ENCODE results near the gene PROS1.
"Not testable (repeated sequence)": the region's sequence is repeated elsewhere in the genome, so short reads cannot be mapped to it uniquely, and the experiment has no call there.

The PROS1 gene

DNA sequence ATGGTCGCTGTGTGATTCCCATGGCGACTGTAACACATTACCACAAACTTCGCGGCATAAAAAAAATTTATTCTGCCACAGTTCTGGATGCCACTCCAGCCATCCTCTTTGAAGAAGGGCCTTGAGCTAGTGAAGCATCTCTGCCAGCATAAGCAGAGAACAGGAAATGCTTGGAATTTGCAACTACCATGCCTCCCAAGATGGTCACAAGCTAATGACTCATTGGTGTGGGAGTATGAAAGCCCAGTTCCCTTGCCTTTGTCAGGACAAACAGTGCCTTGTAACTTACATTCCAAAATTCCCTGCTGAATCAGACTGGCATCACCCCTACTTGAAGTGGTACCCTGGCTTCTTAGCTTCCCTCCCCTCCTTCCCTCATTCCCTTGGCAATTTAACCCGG, 129.7 kb downstream of the PROS1 start:
- Histone ChIP-seq H3K79me2 (ENCODE audit: insufficient read depth, low read length) (no peaks in the 10 kb centered on the region), H2AFZ (ENCODE audit: low read length) (no peak overlapping the region), H3K4me1 (ENCODE audit: insufficient read depth, low read length, severe bottlenecking) (no peaks in the 10 kb centered on the region), H3K36me3 (ENCODE audit: insufficient read depth, low read length) (no peaks in the 10 kb centered on the region), H3K27ac (ENCODE audit: low read depth, low read length, poor library complexity, severe bottlenecking) (no peak overlapping the region), H3K9ac (ENCODE audit: low read length) (no peak overlapping the region), H3K9me2 (ENCODE audit: low read depth, low read length) (no peaks in the 10 kb centered on the region), H3F3A (ENCODE audit: insufficient read depth, low read length) (no peaks in the 10 kb centered on the region), H3K9me3 (ENCODE audit: low read length) (no peaks in the 10 kb centered on the region), H4K20me1 (ENCODE audit: insufficient read depth, low read length) (no peaks in the 10 kb centered on the region), H3K4me2 (ENCODE audit: low read length) (no peak overlapping the region), H3K4me3 (ENCODE audit: low read depth, low read length, poor library complexity, severe bottlenecking) (no peak overlapping the region), H3K27me3 (ENCODE audit: insufficient read depth, low read length) (no peaks in the 10 kb centered on the region)
- no peak for TF ChIP-seq EZH2 (IDR thresholded peaks at IDR 0.05; ENCODE audit: borderline replicate concordance, low read length)
- TF ChIP-seq, protein P1, sequence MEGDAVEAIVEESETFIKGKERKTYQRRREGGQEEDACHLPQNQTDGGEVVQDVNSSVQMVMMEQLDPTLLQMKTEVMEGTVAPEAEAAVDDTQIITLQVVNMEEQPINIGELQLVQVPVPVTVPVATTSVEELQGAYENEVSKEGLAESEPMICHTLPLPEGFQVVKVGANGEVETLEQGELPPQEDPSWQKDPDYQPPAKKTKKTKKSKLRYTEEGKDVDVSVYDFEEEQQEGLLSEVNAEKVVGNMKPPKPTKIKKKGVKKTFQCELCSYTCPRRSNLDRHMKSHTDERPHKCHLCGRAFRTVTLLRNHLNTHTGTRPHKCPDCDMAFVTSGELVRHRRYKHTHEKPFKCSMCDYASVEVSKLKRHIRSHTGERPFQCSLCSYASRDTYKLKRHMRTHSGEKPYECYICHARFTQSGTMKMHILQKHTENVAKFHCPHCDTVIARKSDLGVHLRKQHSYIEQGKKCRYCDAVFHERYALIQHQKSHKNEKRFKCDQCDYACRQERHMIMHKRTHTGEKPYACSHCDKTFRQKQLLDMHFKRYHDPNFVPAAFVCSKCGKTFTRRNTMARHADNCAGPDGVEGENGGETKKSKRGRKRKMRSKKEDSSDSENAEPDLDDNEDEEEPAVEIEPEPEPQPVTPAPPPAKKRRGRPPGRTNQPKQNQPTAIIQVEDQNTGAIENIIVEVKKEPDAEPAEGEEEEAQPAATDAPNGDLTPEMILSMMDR (IDR thresholded peaks at IDR 0.05; ENCODE audit: low read length), result no peak

DNA sequence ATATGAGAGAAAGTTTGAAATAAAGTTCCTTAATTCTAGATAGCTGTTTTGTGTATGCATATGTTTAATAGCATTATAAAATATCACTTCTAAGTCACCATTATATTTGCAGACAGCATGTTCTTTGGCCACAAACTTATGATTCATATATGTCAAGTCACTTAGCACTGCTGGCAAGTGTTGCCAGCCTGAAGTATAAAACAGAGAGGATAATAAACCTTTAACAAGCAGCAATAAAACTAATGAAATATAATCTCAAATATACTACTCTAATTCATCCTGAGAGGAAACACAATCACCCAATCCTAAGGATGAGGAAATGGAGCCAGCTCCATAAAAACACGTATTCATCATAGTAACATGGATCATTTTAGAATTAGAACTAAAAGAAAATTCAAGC, 134.5 kb downstream of the PROS1 start:
- H2AFZ ChIP-seq (ENCODE audit: low read length); H3K4me1 ChIP-seq (ENCODE audit: insufficient read depth, low read length, severe bottlenecking): not testable (repeated sequence)

More for the DNA sequence above, 134.5 kb downstream of the PROS1 start:
- H3K27me3 ChIP-seq (ENCODE audit: insufficient read depth, low read length); H3K36me3 ChIP-seq (ENCODE audit: insufficient read depth, low read length); H4K20me1 ChIP-seq (ENCODE audit: insufficient read depth, low read length); H3K4me2 ChIP-seq (ENCODE audit: low read length); H3K9me2 ChIP-seq (ENCODE audit: low read depth, low read length); H3K9ac ChIP-seq (ENCODE audit: low read length); H3K9me3 ChIP-seq (ENCODE audit: low read length); H3K4me3 ChIP-seq (ENCODE audit: low read depth, low read length, poor library complexity, severe bottlenecking); H3K79me2 ChIP-seq (ENCODE audit: insufficient read depth, low read length); H3F3A ChIP-seq (ENCODE audit: insufficient read depth, low read length); H3K27ac ChIP-seq (ENCODE audit: low read depth, low read length, poor library complexity, severe bottlenecking): not testable (repeated sequence)
